Subcutaneous adipose tissue (tissue), 4 donors: Measurements from ENCODE around the gene AKAP6. TPM values are rescaled to one million over a fixed set of nuclear protein-coding genes. Genes with fewer than 3 reads are reported as not detected.

ENCODE experiments used
- CTCF ChIP-seq: fragments of 450-650 bp; IDR thresholded peaks from one replicate; pipeline ENCODE4 v1.5.1; 2016; ENCODE audit warnings: low read depth, mild to moderate bottlenecking, control low read depth, antibody characterized with exemption, moderate library complexity
- total RNA-seq, 4 donors: library from RNA; depleted of rRNA; stranded (reverse); fragments of >200 nt; gene quantifications; one replicate each; pipeline ENCODE4 v1.1.0, GENCODE V29; 2016

Gene AKAP6
- total RNA-seq, 4 donors from 2014 or later = 0.65 to 6.5 (median 1.2) TPM

GRCh38 chr14:32397861-32398640, 69.0 kb downstream of the AKAP6 start:
- TF ChIP-seq CTCF = no peak

- no peak for TF ChIP-seq CTCF
These were observed 70.8 kb downstream of the AKAP6 start for GRCh38 chr14:32399920-32400319.

GRCh38 chr14:32400480-32400879, 71.4 kb downstream of the AKAP6 start:
- no peak for TF ChIP-seq CTCF

GRCh38 chr14:32403021-32403420, 73.9 kb downstream of the AKAP6 start:
- no peak for TF ChIP-seq CTCF

- TF ChIP-seq CTCF = no peak
These were observed 74.6 kb downstream of the AKAP6 start for GRCh38 chr14:32403688-32404087.

- no peak for TF ChIP-seq CTCF
These were observed 75.9 kb downstream of the AKAP6 start for GRCh38 chr14:32404784-32405573.

GRCh38 chr14:32405856-32406255, 76.8 kb downstream of the AKAP6 start:
- TF ChIP-seq CTCF = no peak
